Stomach smooth muscle (tissue), 2 donors: Measurements from ENCODE around the gene UGT1A4.
"Not testable (repeated sequence)": the region's sequence is repeated elsewhere in the genome, so short reads cannot be mapped to it uniquely, and the experiment has no call there.

Experiments
- H3K27ac ChIP-seq: one replicate; pipeline ENCODE4 v1.7.0; 2013; ENCODE audit warnings: mild to moderate bottlenecking, low read length, inconsistent platforms
- H3K27me3 ChIP-seq, 2 donors: one replicate each; pipeline ENCODE4 v1.7.0; 2013; ENCODE audit warnings: low read length in 2 of 2; ENCODE audit not compliant: insufficient read depth in 2 of 2, control insufficient read depth in 1 of 2
- H3K36me3 ChIP-seq, 2 donors: one replicate each; pipeline ENCODE4 v1.7.0; 2013; ENCODE audit warnings: low read length in 2 of 2; ENCODE audit not compliant: control insufficient read depth in 2 of 2, insufficient read depth in 2 of 2
- H3K4me1 ChIP-seq: one replicate; pipeline ENCODE4 v1.7.0; 2013; ENCODE audit warnings: low read length; ENCODE audit not compliant: control insufficient read depth, insufficient read depth
- H3K4me3 ChIP-seq, 2 donors: one replicate each; pipeline ENCODE4 v1.7.0; 2013; ENCODE audit warnings: low read length in 2 of 2
- H3K9ac ChIP-seq, 2 donors: one replicate each; pipeline ENCODE4 v1.7.0; 2013; ENCODE audit warnings: low read length in 2 of 2, mild to moderate bottlenecking in 1 of 2
- H3K9me3 ChIP-seq, 2 donors: one replicate each; pipeline ENCODE4 v1.7.0; 2013; ENCODE audit warnings: low read length in 2 of 2; ENCODE audit not compliant: control insufficient read depth in 2 of 2
- donor health status: healthy.
- donor health status: Pancreatic carcinoma.

The UGT1A4 gene

DNA sequence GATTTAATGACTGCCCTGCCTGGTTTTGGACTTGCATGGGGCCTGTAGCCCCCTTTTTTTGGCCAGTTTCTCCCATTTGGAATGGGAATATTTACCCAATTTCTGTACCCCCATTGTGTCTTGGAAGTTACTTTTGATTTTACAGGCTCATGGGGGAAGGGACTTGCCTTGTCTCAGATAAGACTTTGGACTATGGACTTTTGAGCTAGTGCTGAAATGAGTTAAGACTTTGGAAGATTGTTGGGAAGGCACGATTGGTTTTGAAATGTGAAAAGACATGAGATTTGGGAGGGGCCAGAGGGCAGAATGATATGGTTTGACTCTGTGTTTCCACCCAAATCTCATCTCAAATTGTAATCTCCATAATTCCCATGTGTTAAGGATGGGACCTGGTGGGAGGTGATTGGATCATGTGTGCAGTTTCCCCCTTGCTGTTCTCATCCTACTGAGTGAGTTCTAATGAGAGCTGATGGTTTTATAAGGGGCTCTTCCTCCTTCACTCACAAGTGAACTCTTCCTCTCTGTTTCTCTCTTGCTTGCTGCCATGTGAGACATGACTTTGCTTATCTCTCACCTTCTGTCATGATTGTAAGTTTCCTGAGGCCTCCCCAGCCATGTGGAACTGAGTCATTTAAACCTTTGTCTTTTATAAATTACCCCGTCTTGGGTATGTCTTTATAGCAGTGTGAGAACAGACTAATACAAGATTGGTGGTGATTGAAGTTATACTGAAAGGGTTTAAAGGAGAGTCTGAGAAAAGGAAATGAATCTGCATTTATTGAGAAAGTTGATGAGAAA lies 32.9 kb downstream of the UGT1A4 start:
- H3K4me3 ChIP-seq, H3K9ac ChIP-seq, H3K4me1 ChIP-seq, H3K36me3 ChIP-seq, H3K27ac ChIP-seq, H3K27me3 ChIP-seq, H3K9me3 ChIP-seq: not testable (repeated sequence)

DNA sequence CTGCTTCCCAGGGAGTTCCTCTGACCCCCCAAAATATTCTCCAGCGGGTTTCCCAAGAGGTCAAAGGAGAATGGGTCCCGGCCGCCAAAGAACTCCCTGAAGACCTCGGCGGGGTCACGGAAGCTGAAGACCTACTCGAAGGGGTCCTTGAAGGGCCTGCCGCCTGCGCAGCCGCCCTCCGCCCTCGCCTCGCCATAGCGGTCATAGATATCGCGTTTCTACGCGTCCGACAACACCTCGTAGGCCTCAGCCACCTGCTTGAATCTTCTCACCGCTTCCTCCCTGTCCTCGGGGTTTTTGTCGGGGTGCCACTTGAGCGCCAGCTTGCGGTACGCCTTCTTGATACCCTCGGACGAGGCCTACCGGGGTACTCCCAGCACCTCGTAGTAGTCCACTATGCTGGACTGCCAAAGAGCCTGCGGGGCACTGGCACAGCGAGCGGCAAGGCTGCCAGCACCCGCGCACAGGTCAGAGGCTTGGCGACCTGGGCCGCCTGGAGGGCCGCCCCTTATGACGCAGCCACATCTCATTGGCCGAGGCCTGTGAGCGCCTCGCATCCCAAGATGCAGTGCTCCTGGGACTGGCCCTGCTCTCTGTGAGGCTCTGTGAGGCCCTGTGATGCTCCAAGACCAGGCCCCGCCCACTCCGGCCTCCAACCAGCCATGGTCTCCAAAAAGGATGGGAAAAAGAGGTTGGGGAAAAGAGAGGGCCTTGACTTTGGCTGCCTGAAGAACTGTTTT lies 36.5 kb downstream of the UGT1A4 start:
- Histone ChIP-seq H3K9me3 (no peaks in the 10 kb centered on the region), H3K9ac (no peak overlapping the region), H3K27ac (no peak overlapping the region), H3K36me3 (no peaks in the 10 kb centered on the region), H3K27me3 (no peaks in the 10 kb centered on the region), H3K4me3 (no peak overlapping the region), H3K4me1 (no peaks in the 10 kb centered on the region)

DNA sequence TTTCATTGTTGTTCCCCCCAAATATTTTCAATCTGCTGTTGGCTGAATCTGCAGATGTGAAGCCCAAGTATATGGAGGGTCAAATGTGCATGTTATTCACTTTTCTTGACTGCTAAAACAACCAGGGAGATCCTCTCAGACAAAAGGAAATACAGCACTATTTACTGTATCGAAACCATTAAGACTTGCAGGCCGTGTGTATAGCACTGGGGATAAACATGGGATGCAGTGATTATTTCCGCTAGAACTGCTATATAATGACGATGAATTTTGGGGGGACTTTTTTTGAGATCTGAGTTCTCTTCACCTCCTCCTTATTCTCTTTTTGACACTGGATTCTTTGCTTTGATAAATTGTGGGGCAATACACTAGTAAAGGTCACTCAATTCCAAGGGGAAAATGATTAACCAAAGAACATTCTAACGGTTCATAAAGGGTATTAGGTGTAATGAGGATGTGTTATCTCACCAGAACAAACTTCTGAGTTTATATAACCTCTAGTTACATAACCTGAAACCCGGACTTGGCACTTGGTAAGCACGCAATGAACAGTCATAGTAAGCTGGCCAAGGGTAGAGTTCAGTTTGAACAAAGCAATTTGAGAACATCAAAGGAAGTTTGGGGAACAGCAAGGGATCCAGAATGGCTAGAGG lies 38.0 kb downstream of the UGT1A4 start:
- no peak overlapping the region for H3K27ac ChIP-seq
- H3K9me3 ChIP-seq: no peaks in the 10 kb centered on the region
- no peaks in the 10 kb centered on the region for H3K4me1 ChIP-seq
- H3K27me3 ChIP-seq: no peaks in the 10 kb centered on the region
- H3K36me3 ChIP-seq: no peaks in the 10 kb centered on the region
- H3K4me3 ChIP-seq: no peak overlapping the region
- no peak overlapping the region for H3K9ac ChIP-seq

DNA sequence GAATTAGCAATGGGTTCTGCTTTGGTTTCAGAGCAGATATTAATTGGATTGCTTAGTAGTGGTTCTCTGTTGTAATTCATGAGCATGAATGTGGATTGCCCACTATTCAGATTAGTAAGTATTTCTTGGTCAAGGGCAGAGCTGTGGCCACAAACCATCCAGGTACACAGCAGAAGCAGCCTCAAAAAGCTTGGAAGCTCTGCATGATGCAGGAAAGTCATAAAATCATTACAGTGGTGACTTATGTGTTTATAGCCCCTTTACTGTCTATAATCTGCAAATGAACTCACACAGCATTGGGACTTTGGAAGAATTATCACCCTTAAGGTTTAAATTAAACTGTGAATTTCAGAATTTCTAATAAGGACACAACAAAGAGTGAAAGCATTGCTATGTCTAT lies 39.6 kb downstream of the UGT1A4 start:
- Histone ChIP-seq H3K36me3 (no peaks in the 10 kb centered on the region), H3K9ac (no peak overlapping the region), H3K27me3 (no peaks in the 10 kb centered on the region), H3K4me1 (no peaks in the 10 kb centered on the region), H3K4me3 (no peak overlapping the region), H3K27ac (no peak overlapping the region), H3K9me3 (no peaks in the 10 kb centered on the region)

DNA sequence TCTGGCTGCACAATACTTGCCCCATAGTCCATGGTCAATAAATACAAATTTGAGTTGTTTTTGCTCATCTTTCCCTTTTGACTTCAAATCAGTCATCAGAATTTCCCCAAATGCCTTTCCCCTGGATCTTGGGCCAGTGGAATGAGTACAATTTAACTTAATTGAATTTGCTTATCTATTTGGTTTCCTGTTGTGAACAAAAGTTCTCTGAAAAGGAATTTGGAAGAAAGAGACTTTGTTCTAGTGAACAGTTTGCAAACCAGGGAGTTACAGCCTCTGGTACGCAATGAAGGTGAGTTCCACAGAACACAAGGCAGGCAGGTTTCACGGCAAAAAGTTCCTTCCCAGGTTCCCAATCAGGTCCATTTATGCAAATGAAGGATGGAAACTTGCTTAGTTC lies 40.3 kb downstream of the UGT1A4 start:
- H3K4me1 ChIP-seq: no peaks in the 10 kb centered on the region
- H3K9me3 ChIP-seq: no peaks in the 10 kb centered on the region
- no peak overlapping the region for H3K4me3 ChIP-seq
- no peaks in the 10 kb centered on the region for H3K27me3 ChIP-seq
- no peaks in the 10 kb centered on the region for H3K36me3 ChIP-seq
- H3K9ac ChIP-seq: no peak overlapping the region
- no peak overlapping the region for H3K27ac ChIP-seq

DNA sequence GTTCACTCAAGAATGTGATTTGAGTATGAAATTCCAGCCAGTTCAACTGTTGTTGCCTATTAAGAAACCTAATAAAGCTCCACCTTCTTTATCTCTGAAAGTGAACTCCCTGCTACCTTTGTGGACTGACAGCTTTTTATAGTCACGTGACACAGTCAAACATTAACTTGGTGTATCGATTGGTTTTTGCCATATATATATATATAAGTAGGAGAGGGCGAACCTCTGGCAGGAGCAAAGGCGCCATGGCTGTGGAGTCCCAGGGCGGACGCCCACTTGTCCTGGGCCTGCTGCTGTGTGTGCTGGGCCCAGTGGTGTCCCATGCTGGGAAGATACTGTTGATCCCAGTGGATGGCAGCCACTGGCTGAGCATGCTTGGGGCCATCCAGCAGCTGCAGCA lies 41.5 kb downstream of the UGT1A4 start, which contains the start of gene UGT1A1:
UGT1A1 (plus strand) TSS at position 228 of the 400 bp plus-strand sequence; CDS start at position 246, 18 bp downstream.
- no peaks in the 10 kb centered on the region for H3K4me1 ChIP-seq
- no peaks in the 10 kb centered on the region for H3K9me3 ChIP-seq
- no peak within 1 kb of the TSS for H3K9ac ChIP-seq
- no peaks in the 10 kb centered on the region for H3K27me3 ChIP-seq
- no peak within 1 kb of the TSS for H3K4me3 ChIP-seq
- H3K36me3 ChIP-seq: no peaks in the 10 kb centered on the region
- H3K27ac ChIP-seq: no peak within 1 kb of the TSS

DNA sequence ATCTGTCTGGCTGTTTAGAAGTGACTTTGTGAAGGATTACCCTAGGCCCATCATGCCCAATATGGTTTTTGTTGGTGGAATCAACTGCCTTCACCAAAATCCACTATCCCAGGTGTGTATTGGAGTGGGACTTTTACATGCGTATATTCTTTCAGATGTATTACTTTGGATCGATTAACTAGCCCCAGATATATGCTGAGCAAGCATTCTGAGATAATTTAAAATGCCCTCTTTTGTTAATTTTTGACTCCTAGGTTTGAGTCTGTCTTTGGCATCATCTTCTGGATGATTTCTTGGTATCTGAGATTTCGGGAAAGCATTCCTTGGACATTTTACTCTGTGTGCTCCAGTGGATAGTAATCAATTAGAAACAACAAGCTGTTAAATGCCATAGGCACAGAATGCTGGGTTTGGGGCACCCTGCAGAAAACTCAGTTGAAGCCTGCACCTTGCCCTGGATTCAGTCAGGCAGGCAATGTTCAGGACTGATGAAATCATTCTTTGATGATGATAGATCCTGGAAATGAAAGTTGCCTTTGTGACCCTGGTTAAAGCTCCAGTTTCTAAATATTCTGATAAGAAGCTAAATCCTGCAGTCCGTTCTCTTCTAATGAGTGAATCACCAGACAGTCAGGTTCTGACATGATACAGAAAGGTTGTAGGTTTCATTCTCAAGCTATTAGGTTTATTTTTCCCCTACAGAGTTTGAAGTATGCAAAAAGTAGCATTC lies 42.7 kb downstream of the UGT1A4 start:
- no peaks in the 10 kb centered on the region for H3K4me1 ChIP-seq
- H3K27me3 ChIP-seq: peaks cover 0 to 3% of the 10 kb centered on the region in 2 donors
- no peak overlapping the region for H3K27ac ChIP-seq
- no peaks in the 10 kb centered on the region for H3K36me3 ChIP-seq
- H3K9me3 ChIP-seq: no peaks in the 10 kb centered on the region
- H3K4me3 ChIP-seq: no peak overlapping the region
- H3K9ac ChIP-seq: no peak overlapping the region

DNA sequence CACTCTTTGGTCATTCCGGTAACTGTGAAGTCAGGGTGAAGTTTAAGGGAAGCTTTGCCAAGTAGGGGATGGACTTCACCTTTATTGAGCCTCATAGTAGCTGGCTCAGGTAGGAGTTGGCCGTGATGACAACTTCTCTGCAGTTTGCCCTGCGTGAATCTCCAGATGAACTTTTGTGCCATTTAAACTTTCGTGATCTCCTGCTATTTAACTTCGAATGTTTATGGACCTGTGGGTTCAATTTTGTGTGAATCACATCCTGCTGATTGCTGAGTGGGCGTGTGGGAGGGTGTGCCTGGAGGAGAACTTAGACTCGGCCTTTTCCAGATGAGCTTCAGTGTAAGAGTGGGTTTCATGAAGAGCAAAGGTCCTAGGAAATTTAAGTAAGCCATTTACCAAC lies 45.7 kb downstream of the UGT1A4 start:
- Histone ChIP-seq H3K9ac (no peak overlapping the region), H3K27ac (no peak overlapping the region), H3K36me3 (no peaks in the 10 kb centered on the region), H3K27me3 (peaks cover 0 to 3% of the 10 kb centered on the region in 2 donors), H3K4me3 (no peak overlapping the region), H3K4me1 (no peaks in the 10 kb centered on the region), H3K9me3 (no peaks in the 10 kb centered on the region)

DNA sequence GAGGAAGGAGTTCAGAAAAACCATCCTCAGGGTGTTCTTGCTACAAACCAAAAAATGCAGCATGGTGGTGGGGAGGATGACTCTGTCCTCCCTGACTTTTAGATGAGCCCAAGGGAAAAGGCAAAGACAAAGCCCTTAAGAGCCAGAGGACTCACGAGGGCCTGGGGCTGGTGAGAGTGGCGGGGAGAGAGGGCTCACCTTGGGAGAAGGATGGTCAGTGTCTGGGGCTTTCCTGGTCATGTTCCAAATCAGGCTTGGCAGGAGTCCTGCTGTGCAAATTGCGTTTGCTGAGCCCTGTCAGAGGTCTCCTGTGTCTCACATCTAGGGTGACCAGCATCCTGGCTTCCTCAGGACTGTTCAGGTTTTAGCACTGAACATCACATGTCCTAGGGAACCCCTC lies 46.2 kb downstream of the UGT1A4 start:
- Histone ChIP-seq H3K9me3 (no peaks in the 10 kb centered on the region), H3K27me3 (peaks cover 0 to 4% of the 10 kb centered on the region in 2 donors), H3K27ac (no peak overlapping the region), H3K36me3 (no peaks in the 10 kb centered on the region), H3K4me1 (no peaks in the 10 kb centered on the region), H3K9ac (no peak overlapping the region), H3K4me3 (no peak overlapping the region)

DNA sequence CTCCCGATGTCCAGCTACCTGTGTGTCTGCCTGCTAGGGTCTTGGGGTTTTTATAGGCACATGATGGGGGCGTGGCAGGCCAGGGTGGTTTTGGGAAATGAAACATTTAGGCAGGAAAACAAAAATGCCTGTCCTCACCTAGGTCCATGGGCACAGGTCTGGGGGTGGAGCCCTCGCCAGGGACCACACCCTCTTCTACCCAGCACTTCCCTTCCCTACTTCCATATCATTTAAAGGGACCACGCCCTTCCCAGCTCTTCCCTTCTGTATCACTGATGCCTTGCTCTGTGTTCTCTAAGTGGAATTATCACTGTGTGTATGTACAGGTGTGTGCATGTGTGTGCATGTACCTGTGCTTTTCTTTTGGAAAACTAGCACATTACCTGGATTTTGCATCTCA lies 47.9 kb downstream of the UGT1A4 start:
- no peak overlapping the region for H3K9ac ChIP-seq
- H3K27ac ChIP-seq: no peak overlapping the region
- H3K27me3 ChIP-seq: peaks cover 0 to 4% of the 10 kb centered on the region in 2 donors
- H3K9me3 ChIP-seq: no peaks in the 10 kb centered on the region
- H3K4me3 ChIP-seq: no peak overlapping the region
- no peaks in the 10 kb centered on the region for H3K4me1 ChIP-seq
- no peaks in the 10 kb centered on the region for H3K36me3 ChIP-seq
